PC-9 (cell line): ENCODE results near the gene SKAP2. TPM values are rescaled to one million over a fixed set of nuclear protein-coding genes. Genes with fewer than 3 reads are reported as not detected.
A peak's percentile ranks its signal among the peaks of the same experiment; 100 is the strongest.

ENCODE experiments used
- BruUV-seq: library from RNA; stranded (reverse); fragments of 400-500 nt; replicated peaks from 2 replicates; lab custom pipeline; 2021; lab: Mats Ljungman, UMichigan
- CTCF ChIA-PET: fragments of 300-600 bp; sonication (Branson Sonifier 250); formaldehyde crosslinking; loops from one replicate; lab custom pipeline; 2022; ENCODE audit warnings: antibody characterized with exemption; lab: Charles Lee
- POLR2A ChIA-PET: fragments of 300-600 bp; sonication (Branson Sonifier 250); formaldehyde crosslinking; loops from one replicate; lab custom pipeline; 2022; ENCODE audit warnings: antibody characterized with exemption; ENCODE audit not compliant: unreplicated experiment; lab: Charles Lee
- DNase-seq, 2 experiments: peaks; one replicate each; pipeline versions ENCODE4 v3.0.0 to v3.0.0-alpha.2; 2015 to 2022; ENCODE audit warnings: mixed read lengths in 1 of 2
- H2AFZ ChIP-seq: fragments of 200-600 bp; sonication (generic); 2 replicates; pipeline ENCODE4 v1.8.1; 2017; ENCODE audit warnings: antibody characterized with exemption
- H3F3A ChIP-seq: fragments of 200-600 bp; sonication (generic); 2 replicates; pipeline ENCODE4 v1.8.1; 2017; ENCODE audit warnings: antibody characterized with exemption, mild to moderate bottlenecking, low read depth; ENCODE audit not compliant: insufficient read depth
- H3K27ac ChIP-seq: fragments of 200-600 bp; sonication (generic); 2 replicates; pipeline ENCODE4 v1.6.1; 2016; ENCODE audit warnings: mixed run types
- H3K27me3 ChIP-seq: fragments of 200-600 bp; sonication (generic); 2 replicates; pipeline ENCODE4 v1.6.1; 2016; ENCODE audit warnings: low read depth, mixed run types; ENCODE audit not compliant: insufficient read depth
- H3K36me3 ChIP-seq: fragments of 200-600 bp; sonication (generic); 2 replicates; pipeline ENCODE4 v1.6.1; 2016; ENCODE audit warnings: low read depth, mixed run types
- H3K4me1 ChIP-seq: fragments of 200-600 bp; sonication (generic); replicated peaks from 2 replicates; pipeline ENCODE4 v1.6.1; 2016; ENCODE audit warnings: mixed run types; ENCODE audit not compliant: insufficient read depth
- H3K4me2 ChIP-seq: fragments of 200-600 bp; sonication (generic); 2 replicates; pipeline ENCODE4 v1.6.1; 2017; ENCODE audit warnings: mixed run types
- H3K4me3 ChIP-seq: fragments of 200-600 bp; sonication (generic); 2 replicates; pipeline ENCODE4 v1.6.1; 2016; ENCODE audit warnings: mixed run types
- H3K79me2 ChIP-seq: fragments of 200-600 bp; sonication (generic); 2 replicates; pipeline ENCODE4 v1.6.1; 2017; ENCODE audit warnings: low read depth, mixed run types
- H3K9me2 ChIP-seq: fragments of 200-600 bp; sonication (generic); 2 replicates; pipeline ENCODE4 v1.8.1; 2017; ENCODE audit warnings: mild to moderate bottlenecking; ENCODE audit not compliant: insufficient read depth
- H3K9me3 ChIP-seq: fragments of 200-600 bp; sonication (generic); 2 replicates; pipeline ENCODE4 v1.8.1; 2016; ENCODE audit warnings: low read depth; ENCODE audit not compliant: insufficient read depth
- H4K20me1 ChIP-seq: fragments of 200-600 bp; sonication (generic); 2 replicates; pipeline ENCODE4 v1.8.1; 2017; ENCODE audit not compliant: insufficient read depth
- EZH2 ChIP-seq: fragments of 200-600 bp; sonication (generic); IDR thresholded peaks from 2 replicates; pipeline ENCODE4 v1.8.0; 2017; ENCODE audit warnings: antibody characterized with exemption, low read depth
- intact Hi-C: fragments of 100-400 bp; cut with micrococcal nuclease; formaldehyde crosslinking; loops from one replicate; pipeline ENCODE4 v1.10.0; 2022; ENCODE audit not compliant: unreplicated experiment
- total RNA-seq: library from RNA; stranded (reverse); gene quantifications from 2 replicates; pipeline ENCODE4 v1.2.3, GENCODE V29; 2021
- TF ChIP-seq, protein P1 (sequence below): fragments of 200-600 bp; sonication (generic); conservative IDR thresholded peaks from 2 replicates; pipeline ENCODE4 v1.6.1; 2017; ENCODE audit warnings: mixed run types, antibody characterized with exemption, mild to moderate bottlenecking, moderate library complexity

Gene SKAP2
- total RNA-seq, 1 experiment from 2014 or later = 74.9 TPM

DNA sequence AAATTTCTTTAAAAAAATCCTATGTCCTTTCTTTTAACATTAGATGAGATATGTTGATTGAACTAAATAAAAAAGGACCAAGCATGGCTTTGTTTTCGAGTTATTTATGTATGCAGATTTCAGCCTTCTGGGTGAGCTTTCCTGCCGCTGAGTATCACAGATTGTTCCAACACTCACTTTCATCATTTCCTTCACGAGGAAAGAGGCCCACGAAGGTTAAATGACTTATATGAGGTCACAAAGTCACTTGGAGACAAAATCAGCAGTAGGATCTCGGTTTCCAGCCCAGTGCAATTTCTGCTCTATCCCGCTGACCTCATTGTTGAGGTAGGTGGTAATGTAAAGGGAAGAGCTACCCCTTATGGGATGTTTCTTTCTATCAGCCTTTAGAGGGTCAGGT, 226.8 kb downstream of the SKAP2 start:
- Histone ChIP-seq H3K9me3 (no peaks in the 10 kb centered on the region), H3K27me3 (no peaks in the 10 kb centered on the region), H3K79me2 (no peaks in the 10 kb centered on the region), H4K20me1 (no peaks in the 10 kb centered on the region), H3K36me3 (no peaks in the 10 kb centered on the region), H3F3A (no peaks in the 10 kb centered on the region), H2AFZ (no peak overlapping the region), H3K27ac (no peak overlapping the region), H3K4me3 (no peak overlapping the region), H3K4me2 (no peak overlapping the region), H3K9me2 (no peaks in the 10 kb centered on the region), H3K4me1 (peaks cover 7% of the 10 kb centered on the region; the same call in 1 of the 2 replicates)
- CTCF ChIA-PET = no interaction called here
- no peak for DNase-seq
- POLR2A ChIA-PET = no interaction called here
- no TSS peak for BruUV-seq
- no peak for TF ChIP-seq EZH2
- TF ChIP-seq, protein P1, sequence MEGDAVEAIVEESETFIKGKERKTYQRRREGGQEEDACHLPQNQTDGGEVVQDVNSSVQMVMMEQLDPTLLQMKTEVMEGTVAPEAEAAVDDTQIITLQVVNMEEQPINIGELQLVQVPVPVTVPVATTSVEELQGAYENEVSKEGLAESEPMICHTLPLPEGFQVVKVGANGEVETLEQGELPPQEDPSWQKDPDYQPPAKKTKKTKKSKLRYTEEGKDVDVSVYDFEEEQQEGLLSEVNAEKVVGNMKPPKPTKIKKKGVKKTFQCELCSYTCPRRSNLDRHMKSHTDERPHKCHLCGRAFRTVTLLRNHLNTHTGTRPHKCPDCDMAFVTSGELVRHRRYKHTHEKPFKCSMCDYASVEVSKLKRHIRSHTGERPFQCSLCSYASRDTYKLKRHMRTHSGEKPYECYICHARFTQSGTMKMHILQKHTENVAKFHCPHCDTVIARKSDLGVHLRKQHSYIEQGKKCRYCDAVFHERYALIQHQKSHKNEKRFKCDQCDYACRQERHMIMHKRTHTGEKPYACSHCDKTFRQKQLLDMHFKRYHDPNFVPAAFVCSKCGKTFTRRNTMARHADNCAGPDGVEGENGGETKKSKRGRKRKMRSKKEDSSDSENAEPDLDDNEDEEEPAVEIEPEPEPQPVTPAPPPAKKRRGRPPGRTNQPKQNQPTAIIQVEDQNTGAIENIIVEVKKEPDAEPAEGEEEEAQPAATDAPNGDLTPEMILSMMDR = no peak
- intact Hi-C loops = no loop called here

DNA sequence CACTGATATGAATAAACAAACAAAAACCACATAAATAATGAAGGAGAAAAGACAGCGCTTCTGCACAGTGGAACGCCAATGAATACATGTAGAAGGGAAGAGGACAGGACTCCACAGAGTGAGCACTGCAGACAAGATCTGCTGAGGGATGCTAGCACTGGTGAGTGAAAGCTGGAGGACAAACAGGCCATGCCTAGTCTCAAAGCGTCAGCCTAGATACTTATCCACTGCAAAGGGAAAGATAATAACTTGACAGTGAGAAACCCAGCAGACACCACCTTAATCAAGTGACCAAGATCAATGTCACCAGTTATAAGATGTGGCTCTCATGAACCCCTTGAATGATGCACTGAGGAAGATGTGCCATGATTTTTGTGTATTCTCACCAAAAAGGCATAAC, 227.6 kb downstream of the SKAP2 start:
- H3K4me2 ChIP-seq = no peak overlapping the region
- POLR2A ChIA-PET = interaction anchor here (0.6 kb wide), 1 partner anchor 519 kb away, joined by 10 read pairs; no protein-coding TSS in a partner anchor
- no peaks in the 10 kb centered on the region for H3K79me2 ChIP-seq
- peaks cover 7% of the 10 kb centered on the region; the same call in 1 of the 2 replicates for H3K4me1 ChIP-seq
- no peaks in the 10 kb centered on the region for H4K20me1 ChIP-seq
- no peaks in the 10 kb centered on the region for H3K9me2 ChIP-seq
- no peaks in the 10 kb centered on the region for H3F3A ChIP-seq
- no peak overlapping the region for H3K27ac ChIP-seq
- intact Hi-C loops = no loop called here
- H3K27me3 ChIP-seq = no peaks in the 10 kb centered on the region
- BruUV-seq = no TSS peak
- no peak for TF ChIP-seq EZH2
- TF ChIP-seq, protein P1 = no peak
- CTCF ChIA-PET = no interaction called here
- no peak overlapping the region for H2AFZ ChIP-seq
- H3K36me3 ChIP-seq = no peaks in the 10 kb centered on the region
- DNase-seq = no peak
- no peaks in the 10 kb centered on the region for H3K9me3 ChIP-seq
- H3K4me3 ChIP-seq = no peak overlapping the region

DNA sequence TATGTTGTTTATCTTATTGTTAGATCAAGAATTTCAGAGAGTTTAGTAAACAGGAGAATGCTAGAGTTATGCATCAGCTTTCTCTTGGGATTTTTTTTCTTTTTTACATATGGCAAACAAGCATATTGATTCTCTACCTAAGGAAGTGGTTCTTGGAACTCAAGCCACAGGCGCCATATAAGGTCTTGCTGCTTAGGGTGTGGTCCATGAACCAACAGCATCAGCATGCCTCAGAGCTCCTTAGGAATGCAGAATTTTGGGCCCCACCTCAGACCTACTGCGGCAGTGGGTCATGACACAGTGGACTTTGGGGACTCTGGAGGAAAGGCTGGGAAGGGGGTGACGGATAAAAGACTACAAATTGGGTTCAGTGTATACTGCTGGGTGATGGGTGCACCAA, 230.8 kb downstream of the SKAP2 start:
- DNase-seq = peak; percentile 26 to 52
- H3F3A ChIP-seq = no peaks in the 10 kb centered on the region
- no peaks in the 10 kb centered on the region for H3K79me2 ChIP-seq
- no peaks in the 10 kb centered on the region for H3K36me3 ChIP-seq
- intact Hi-C loops = no loop called here
- no peak overlapping the region for H3K27ac ChIP-seq
- no peak overlapping the region for H3K4me3 ChIP-seq
- ChIA-PET POLR2A (interaction anchor here (0.6 to 0.7 kb wide), 3 partner anchors 26 to 588 kb away, joined by 3 to 5 read pairs (median 3); no protein-coding TSS in a partner anchor), CTCF (no interaction called here)
- H3K27me3 ChIP-seq = no peaks in the 10 kb centered on the region
- H4K20me1 ChIP-seq = no peaks in the 10 kb centered on the region
- no TSS peak for BruUV-seq
- no peak overlapping the region for H3K4me2 ChIP-seq
- no peaks in the 10 kb centered on the region for H3K9me2 ChIP-seq
- H3K9me3 ChIP-seq = no peaks in the 10 kb centered on the region
- TF ChIP-seq, protein P1 = no peak
- no peak for TF ChIP-seq EZH2
- H2AFZ ChIP-seq = no peak overlapping the region
- H3K4me1 ChIP-seq = peaks cover 7% of the 10 kb centered on the region; the same call in 1 of the 2 replicates
